Activated naive CD8-positive, alpha-beta T cell treated with anti-CD3 and anti-CD28 coated beads, Interleukin-2, amount 50 U/mL, for 16 hours (primary cell): ENCODE results near the gene POLN.
"Not testable (repeated sequence)": the region's sequence is repeated elsewhere in the genome, so short reads cannot be mapped to it uniquely, and the experiment has no call there.

Experiments
- DNase-seq: peaks from one replicate; pipeline ENCODE4 v3.0.0-alpha.2; 2020; ENCODE audit warnings: low read depth, low spot score

Gene POLN

DNA sequence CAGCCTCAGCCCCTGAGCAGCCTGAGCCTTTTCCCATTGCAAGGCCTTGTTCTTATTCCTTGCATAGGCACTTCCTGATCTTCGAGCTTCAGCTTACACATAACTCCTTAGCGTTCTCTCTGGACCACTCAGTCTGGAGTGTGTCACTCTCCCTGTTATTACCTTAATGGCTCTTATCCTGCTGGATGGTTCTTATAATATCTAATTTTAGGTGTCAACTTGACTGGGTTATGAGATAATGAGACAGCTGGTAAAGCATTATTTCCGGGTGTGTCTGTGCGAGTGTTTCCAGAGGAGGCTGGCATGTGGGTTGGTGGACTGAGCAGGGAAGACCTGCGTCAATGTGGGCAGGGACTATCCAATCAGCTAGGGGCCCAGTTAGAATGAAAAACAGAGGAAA, 75.7 kb downstream of the POLN start:
- DNase-seq = no peak

GRCh38 chr4:2165391-2165790, 76.5 kb downstream of the POLN start:
- DNase-seq = no peak

DNA sequence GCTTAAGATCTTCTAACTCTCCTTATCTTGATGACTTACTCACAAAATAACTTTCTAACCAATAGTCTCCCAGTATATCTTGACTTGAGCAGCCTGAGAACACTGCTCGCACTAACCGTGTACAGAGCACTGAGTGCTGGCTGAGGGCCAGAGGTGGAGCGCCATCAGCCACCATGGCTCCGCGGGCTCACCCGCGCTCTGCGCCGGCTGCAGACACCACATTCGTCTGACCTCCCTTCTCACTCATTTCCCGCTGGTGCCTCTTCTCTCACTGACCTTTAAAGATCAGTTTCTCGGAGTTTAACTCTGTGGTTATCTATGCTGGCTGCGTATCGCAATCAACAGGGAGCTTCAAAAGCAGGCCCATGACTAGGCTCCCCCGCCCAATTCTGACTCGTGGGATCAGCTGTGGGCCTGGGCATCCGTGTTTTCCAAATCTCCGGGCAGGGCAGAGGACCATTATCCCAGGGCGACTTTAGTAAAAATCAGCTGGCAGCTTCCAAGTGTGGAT, 78.6 kb downstream of the POLN start:
- DNase-seq = no peak

DNA sequence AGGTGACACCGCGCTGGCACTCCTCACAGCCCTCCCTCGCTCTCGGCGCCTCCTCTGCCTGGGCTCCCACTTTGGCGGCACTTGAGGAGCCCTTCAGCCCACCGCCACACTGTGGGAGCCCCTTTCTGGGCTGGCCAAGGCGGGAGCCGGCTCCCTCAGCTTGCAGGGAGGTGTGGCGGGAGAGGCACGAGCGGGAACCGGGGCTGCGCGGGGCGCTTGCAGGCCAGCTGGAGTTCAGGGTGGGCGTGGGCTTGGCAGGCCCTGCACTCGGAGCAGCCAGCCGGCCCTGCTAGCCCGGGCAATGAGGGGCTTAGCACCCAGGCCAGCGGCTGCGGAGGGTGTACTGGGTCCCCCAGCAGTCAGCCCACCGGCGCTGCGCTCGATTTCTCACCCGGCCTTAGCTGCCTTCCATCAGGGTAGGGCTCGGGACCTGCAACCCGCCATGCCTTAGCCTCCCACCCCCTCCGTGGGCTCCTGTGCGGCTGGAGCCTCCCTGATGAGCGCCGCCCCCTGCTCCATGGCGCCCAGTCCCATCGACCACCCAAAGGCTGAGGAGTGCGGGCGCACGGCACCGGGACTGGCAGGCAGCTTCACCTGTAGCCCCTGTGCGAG, 80.7 kb downstream of the POLN start:
- DNase-seq = not testable (repeated sequence)

DNA sequence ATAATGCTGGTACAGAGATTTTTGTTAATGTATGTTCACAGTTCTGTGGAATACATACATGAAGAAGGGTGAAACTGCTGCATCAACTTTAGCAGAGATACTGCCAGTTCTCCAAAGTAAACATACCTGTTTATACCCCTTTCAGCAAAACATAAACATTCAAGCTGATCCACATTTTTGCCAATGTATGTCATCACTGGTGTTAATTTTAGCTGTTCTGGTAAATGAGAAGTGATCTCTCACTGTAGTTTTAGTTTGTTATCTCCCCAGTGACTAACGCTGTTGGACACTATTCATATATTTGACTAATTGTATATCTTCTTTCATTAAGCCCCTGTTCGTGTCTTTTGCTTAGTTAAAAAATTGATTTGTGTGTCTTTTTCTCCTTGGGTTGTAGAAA, 82.0 kb downstream of the POLN start:
- no peak for DNase-seq

GRCh38 chr4:2155246-2155645, 86.7 kb downstream of the POLN start:
- DNase-seq = no peak

- DNase-seq = no peak
Observed at GRCh38 chr4:2154215-2154740, 87.6 kb downstream of the POLN start.

DNA sequence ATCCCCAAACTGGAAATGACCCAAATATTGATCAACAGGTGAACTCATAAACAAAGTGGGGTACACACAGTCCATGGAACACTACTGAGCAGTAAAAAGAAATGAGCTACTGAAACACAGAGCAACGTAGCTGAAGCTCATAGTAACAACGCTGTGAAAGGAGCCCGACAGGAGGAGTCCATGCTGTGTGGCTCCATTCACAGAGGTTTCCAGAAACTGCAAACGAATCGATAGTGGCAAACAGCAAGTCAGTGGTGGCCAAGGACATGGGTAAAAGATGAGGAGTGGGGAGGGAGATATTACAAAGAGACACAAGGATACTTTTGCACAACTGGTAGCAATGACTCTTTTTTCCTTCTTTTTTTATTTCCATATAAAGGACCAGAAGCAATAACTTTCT, 90.4 kb downstream of the POLN start:
- no peak for DNase-seq

GRCh38 chr4:2150076-2150475, 91.8 kb downstream of the POLN start:
- no peak for DNase-seq

DNA sequence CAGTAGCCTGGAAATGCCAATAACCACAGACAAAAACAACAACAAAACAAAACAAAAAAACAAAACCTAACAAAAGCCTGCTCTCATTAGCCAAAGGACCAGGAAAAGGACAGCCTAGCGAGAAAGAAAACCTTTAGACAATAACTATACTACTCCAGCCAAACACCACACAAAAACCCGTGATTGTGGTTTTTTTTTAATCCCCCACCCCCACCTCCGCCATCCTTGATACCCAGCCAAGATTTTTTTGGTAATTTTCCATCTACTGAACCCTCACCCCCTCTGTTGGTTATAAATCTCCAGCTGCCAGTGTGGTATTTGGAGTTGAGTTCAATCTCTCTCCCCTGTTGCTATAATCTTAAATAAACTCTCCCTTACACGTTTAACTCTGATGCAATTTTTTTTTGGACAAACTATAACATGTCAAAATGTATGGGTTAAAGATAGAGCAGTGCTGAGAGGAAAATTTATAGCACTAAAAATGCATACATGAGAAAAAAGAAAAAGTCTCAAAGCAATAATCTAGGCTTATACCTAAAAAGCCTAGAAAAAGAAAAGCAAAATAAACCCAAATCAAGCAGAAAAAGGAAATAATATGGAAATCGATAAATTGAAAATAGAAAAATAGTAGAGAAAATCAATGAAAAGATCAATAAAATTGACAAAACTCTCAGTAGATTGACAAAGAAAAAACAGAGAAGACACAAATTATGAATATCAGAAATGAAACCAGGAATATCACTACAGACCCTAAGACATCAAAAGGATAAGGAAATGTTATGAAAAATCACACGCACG, 99.1 kb downstream of the POLN start:
- DNase-seq = no peak

- no peak for DNase-seq
Observed at GRCh38 chr4:2141762-2142451, 100.0 kb downstream of the POLN start.

- DNase-seq = no peak
Observed at GRCh38 chr4:2141022-2141761, 100.7 kb downstream of the POLN start.

DNA sequence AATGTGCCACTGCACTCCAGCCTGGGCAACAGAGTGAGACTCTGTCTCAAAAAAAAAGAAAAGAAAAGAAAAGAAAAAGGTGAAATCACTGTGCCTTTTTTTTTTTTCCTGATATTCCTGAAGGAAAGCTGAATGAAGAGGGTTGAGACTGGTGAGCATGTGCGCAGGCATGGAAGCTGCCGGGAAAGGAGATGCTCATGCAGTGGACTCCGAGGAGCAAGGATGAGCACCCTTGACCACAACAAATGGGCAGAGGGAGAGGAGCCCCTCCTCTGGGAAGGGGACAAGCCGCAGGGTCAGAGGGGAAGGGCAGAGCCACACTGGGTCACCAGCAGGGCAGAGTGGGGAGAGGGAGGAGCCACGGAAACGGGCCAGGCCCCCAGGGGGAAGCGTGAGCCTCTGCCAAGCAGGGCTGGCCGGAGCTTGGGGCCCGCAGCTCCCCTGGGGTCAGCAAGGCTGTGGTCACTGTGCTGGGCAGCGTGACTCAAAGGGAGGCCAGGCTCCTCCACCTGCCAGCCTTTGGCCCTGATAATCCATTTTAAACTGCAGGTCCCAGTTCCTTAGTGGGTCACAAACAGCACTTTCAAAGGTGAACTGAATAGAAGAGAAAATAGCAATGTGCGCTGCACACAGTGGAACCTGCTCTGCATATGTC, 102.9 kb downstream of the POLN start:
- DNase-seq = no peak

GRCh38 chr4:2136726-2137125, 105.2 kb downstream of the POLN start:
- no peak for DNase-seq

GRCh38 chr4:2135083-2135482, 106.8 kb downstream of the POLN start:
- no peak for DNase-seq

DNA sequence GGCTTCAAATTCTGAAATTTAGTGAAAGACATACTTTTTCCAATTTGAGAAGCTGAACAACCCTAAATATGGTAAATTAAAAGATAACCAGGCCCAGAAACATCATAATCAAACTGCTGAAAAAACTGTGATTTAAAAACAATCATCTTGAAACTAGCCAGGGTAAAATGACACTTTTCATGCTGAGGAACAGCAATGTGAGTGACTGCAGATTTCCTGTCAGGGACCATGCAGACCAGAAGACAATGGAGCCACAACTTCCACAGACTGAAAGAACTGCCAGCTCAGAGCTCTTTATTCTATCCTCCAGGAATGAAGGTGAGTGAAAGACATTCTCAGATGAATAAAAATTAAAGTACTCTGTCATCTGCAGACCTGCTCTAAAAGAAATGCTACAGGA, 109.5 kb downstream of the POLN start:
- DNase-seq = no peak

GRCh38 chr4:2127609-2128332, 114.2 kb downstream of the POLN start:
- DNase-seq = no peak

- no peak for DNase-seq
Observed at GRCh38 chr4:2126309-2127043, 115.4 kb downstream of the POLN start.

DNA sequence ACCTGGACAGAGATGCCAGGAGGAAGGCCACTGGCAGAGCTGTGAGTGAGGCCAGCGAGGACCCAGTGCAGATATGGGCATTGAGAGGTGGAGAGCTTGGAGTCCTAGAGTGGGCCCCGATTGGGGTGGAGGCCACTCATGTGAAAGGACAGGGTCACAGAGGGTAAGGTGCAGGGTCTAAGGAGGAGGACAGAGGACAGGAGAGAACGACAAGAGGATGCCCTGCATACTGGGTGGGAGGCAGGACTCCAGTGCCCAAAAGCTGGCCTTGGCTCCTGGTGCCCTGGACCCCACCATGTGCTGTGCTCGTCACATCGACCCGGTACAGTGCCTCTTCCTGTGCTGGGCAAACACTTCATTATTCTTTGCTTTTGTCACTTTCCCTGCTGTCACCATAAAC, 116.1 kb downstream of the POLN start:
- DNase-seq = no peak

GRCh38 chr4:2125023-2125422, 116.9 kb downstream of the POLN start:
- DNase-seq = no peak
